DOHH2 (cell line): Measurements from ENCODE around the gene ZNF814.
"Not testable (repeated sequence)": the region's sequence is repeated elsewhere in the genome, so short reads cannot be mapped to it uniquely, and the experiment has no call there.

Source experiments
- H3F3A ChIP-seq: fragments of 200-600 bp; sonication (generic), shearing (Covaris generic); 2 replicates; pipeline ENCODE4 v1.6.0; 2016; ENCODE audit warnings: antibody characterized with exemption, mild to moderate bottlenecking; ENCODE audit not compliant: control insufficient read depth, insufficient read depth
- H3K27ac ChIP-seq: fragments of 200-600 bp; sonication (generic); 2 replicates; pipeline ENCODE4 v1.5.1; 2014; ENCODE audit warnings: low read depth, mild to moderate bottlenecking, low read length, moderate library complexity
- H3K27me3 ChIP-seq: fragments of 200-600 bp; sonication (generic); 2 replicates; pipeline ENCODE4 v1.6.1; 2014; ENCODE audit warnings: mild to moderate bottlenecking, low read length, mixed read lengths; ENCODE audit not compliant: control insufficient read depth
- H3K36me3 ChIP-seq: fragments of 200-600 bp; sonication (generic); 2 replicates; pipeline ENCODE4 v1.6.1; 2014; ENCODE audit warnings: mild to moderate bottlenecking, low read length, moderate library complexity, mixed read lengths; ENCODE audit not compliant: control insufficient read depth
- H3K4me1 ChIP-seq: fragments of 200-600 bp; sonication (generic); 2 replicates; pipeline ENCODE4 v1.6.1; 2014; ENCODE audit warnings: mild to moderate bottlenecking, low read length, mixed read lengths; ENCODE audit not compliant: control insufficient read depth
- H3K4me2 ChIP-seq: fragments of 200-600 bp; sonication (generic); 2 replicates; pipeline ENCODE4 v1.6.0; 2014; ENCODE audit warnings: mild to moderate bottlenecking, low read length, moderate library complexity
- H3K4me3 ChIP-seq: fragments of 200-600 bp; sonication (generic); 2 replicates; pipeline ENCODE4 v1.5.1; 2014; ENCODE audit warnings: mild to moderate bottlenecking, low read length, mixed read lengths
- H3K79me2 ChIP-seq: fragments of 200-600 bp; sonication (generic); 2 replicates; pipeline ENCODE4 v1.6.1; 2014; ENCODE audit warnings: mild to moderate bottlenecking, low read length, mixed read lengths; ENCODE audit not compliant: control insufficient read depth
- H3K9me2 ChIP-seq: fragments of 200-600 bp; sonication (generic); replicated peaks from 2 replicates; pipeline ENCODE4 v1.6.1; 2014; ENCODE audit warnings: mild to moderate bottlenecking, low read length, mixed read lengths; ENCODE audit not compliant: control insufficient read depth
- H3K9me3 ChIP-seq: fragments of 200-600 bp; sonication (generic); 2 replicates; pipeline ENCODE4 v1.6.1; 2014; ENCODE audit warnings: antibody characterized with exemption, low read length, mixed read lengths; ENCODE audit not compliant: control insufficient read depth, insufficient read depth
- H4K20me1 ChIP-seq: fragments of 200-600 bp; sonication (generic); 2 replicates; pipeline ENCODE4 v1.6.0; 2014; ENCODE audit warnings: low read depth, mild to moderate bottlenecking, antibody characterized with exemption, low read length, moderate library complexity; ENCODE audit not compliant: control insufficient read depth, insufficient read depth
- CTCF ChIP-seq: fragments of 200-600 bp; sonication (generic); IDR thresholded peaks from one replicate; pipeline ENCODE4 v1.5.1; 2014; ENCODE audit warnings: antibody characterized with exemption, mild to moderate bottlenecking, low read depth, low read length; ENCODE audit not compliant: poor library complexity, severe bottlenecking
- EZH2phosphoT487 ChIP-seq: fragments of 200-600 bp; sonication (generic); IDR thresholded peaks from 2 replicates; pipeline ENCODE4 v1.6.1; 2017; ENCODE audit warnings: borderline replicate concordance, mild to moderate bottlenecking, antibody characterized with exemption, low read length, moderate library complexity, mixed read lengths

ZNF814 gene

GRCh38 chr19:57867868-57868492 lies 20.9 kb downstream of the ZNF814 start:
- Histone ChIP-seq H4K20me1 (no peaks in the 10 kb centered on the region), H3K27me3 (no peaks in the 10 kb centered on the region), H3K79me2 (no peaks in the 10 kb centered on the region), H3K4me1 (no peaks in the 10 kb centered on the region), H3K27ac (no peak overlapping the region), H3K4me3 (no peak overlapping the region), H3K36me3 (peaks cover 46% of the 10 kb centered on the region), H3K9me2 (no peaks in the 10 kb centered on the region), H3K4me2 (no peak overlapping the region), H3F3A (no peaks in the 10 kb centered on the region), H3K9me3 (peaks cover 7% of the 10 kb centered on the region; the same call in 1 of the 2 replicates)
- no peak for TF ChIP-seq EZH2phosphoT487

GRCh38 chr19:57862351-57862750 lies 26.5 kb downstream of the ZNF814 start:
- H3K9me3 ChIP-seq, H3K27ac ChIP-seq, H3K27me3 ChIP-seq, H4K20me1 ChIP-seq, H3K4me2 ChIP-seq, H3K4me1 ChIP-seq, H3F3A ChIP-seq, H3K4me3 ChIP-seq, H3K9me2 ChIP-seq, H3K79me2 ChIP-seq: not testable (repeated sequence)
- peaks cover 85% of the 10 kb centered on the region for H3K36me3 ChIP-seq

GRCh38 chr19:57854117-57854516 lies 34.7 kb downstream of the ZNF814 start:
- H3K36me3 ChIP-seq = peaks cover 56% of the 10 kb centered on the region
- not testable (repeated sequence) for H3F3A ChIP-seq, H3K4me3 ChIP-seq, H4K20me1 ChIP-seq, H3K4me2 ChIP-seq, H3K9me3 ChIP-seq, H3K9me2 ChIP-seq, H3K27me3 ChIP-seq, H3K27ac ChIP-seq
- peaks cover 39% of the 10 kb centered on the region for H3K79me2 ChIP-seq
- peaks cover 12% of the 10 kb centered on the region for H3K4me1 ChIP-seq

- H3F3A ChIP-seq, H3K4me3 ChIP-seq, H3K27me3 ChIP-seq, H3K27ac ChIP-seq, H3K4me2 ChIP-seq, H4K20me1 ChIP-seq, H3K9me3 ChIP-seq, H3K9me2 ChIP-seq: not testable (repeated sequence)
- peaks cover 42% of the 10 kb centered on the region for H3K36me3 ChIP-seq
- H3K4me1 ChIP-seq = peaks cover 12% of the 10 kb centered on the region
- peaks cover 39% of the 10 kb centered on the region for H3K79me2 ChIP-seq
Measured at GRCh38 chr19:57851812-57852603, 36.8 kb downstream of the ZNF814 start.

GRCh38 chr19:57850553-57851017 lies 38.3 kb downstream of the ZNF814 start:
- no peaks in the 10 kb centered on the region for H4K20me1 ChIP-seq

GRCh38 chr19:57849666-57850473 lies 39.0 kb downstream of the ZNF814 start, which contains the start of gene ZNF587:
Gene ZNF587, plus strand, starts transcription at chr19:57849859. Its CDS starts 180 bp downstream, at chr19:57850039.
- not testable (repeated sequence) for H4K20me1 ChIP-seq, H3K9me3 ChIP-seq, H3F3A ChIP-seq, H3K9me2 ChIP-seq, H3K27me3 ChIP-seq
- Histone ChIP-seq H3K36me3 (peaks cover 41% of the 10 kb centered on the region), H3K79me2 (peaks cover 41% of the 10 kb centered on the region), H3K27ac (peak within 1 kb of the TSS; percentile 16; the same call in 1 of the 2 replicates), H3K4me2 (peak within 1 kb of the TSS; percentile 63), H3K4me3 (peak within 1 kb of the TSS; percentile 74), H3K4me1 (peaks cover 12% of the 10 kb centered on the region)

More at GRCh38 chr19:57850553-57851017, 38.3 kb downstream of the ZNF814 start:
- peaks cover 39% of the 10 kb centered on the region for H3K79me2 ChIP-seq
- peak overlapping the region; percentile 74 for H3K4me3 ChIP-seq
- H3K27me3 ChIP-seq = no peaks in the 10 kb centered on the region
- H3K27ac ChIP-seq = 0 out of 2 replicates have a peak overlapping the region, but pooled peaks have one; percentile 16
- no peaks in the 10 kb centered on the region for H3F3A ChIP-seq
- peaks cover 12% of the 10 kb centered on the region for H3K4me1 ChIP-seq
- H3K4me2 ChIP-seq = peak overlapping the region; percentile 63
- TF ChIP-seq EZH2phosphoT487 = no peak
- TF ChIP-seq CTCF = no peak
- H3K36me3 ChIP-seq = peaks cover 36% of the 10 kb centered on the region
- H3K9me2 ChIP-seq = no peaks in the 10 kb centered on the region
- H3K9me3 ChIP-seq = peaks cover 3% of the 10 kb centered on the region; the same call in 1 of the 2 replicates
